ENCODE results near the gene CHAD.

- TF ChIP-seq POLR2A (IDR thresholded peaks at IDR 0.05) (no peak), CTCF (IDR thresholded peaks at IDR 0.05) (no peak), POLR2AphosphoS5 (IDR thresholded peaks at IDR 0.05) (no peak)
These were observed 27.2 kb upstream of the CHAD start for GRCh38 chr17:50495918-50496317.
